SK-N-SH (cell line): ENCODE data around the gene COL4A2. TPM values are rescaled to one million over a fixed set of nuclear protein-coding genes. Genes with fewer than 3 reads are reported as not detected.

ENCODE experiments used
- CTCF ChIA-PET: fragments of 300-600, 350-600 bp; formaldehyde crosslinking; extraction: SDS; loops from one replicate; lab custom pipeline; 2021; lab: Yijun Ruan, JAX
- POLR2A ChIA-PET: fragments of 350-600 bp; sonication (Branson Sonifier 250); formaldehyde crosslinking; extraction: SDS; loops from one replicate; lab custom pipeline; 2020; ENCODE audit warnings: antibody characterized with exemption, inconsistent platforms; lab: Yijun Ruan, JAX
- DNase-seq: peaks from one replicate; pipeline ENCODE4 v3.0.0; 2012
- H2AFZ ChIP-seq: fragments of 200-600 bp; sonication (generic); 2 replicates; pipeline ENCODE4 v1.8.1; 2016; ENCODE audit warnings: antibody characterized with exemption, mild to moderate bottlenecking, low read depth
- H3F3A ChIP-seq: fragments of 200-600 bp; sonication (generic); replicated peaks from 2 replicates; pipeline ENCODE3; 2016; ENCODE audit warnings: antibody characterized with exemption, mild to moderate bottlenecking; ENCODE audit not compliant: insufficient read depth
- H3K27ac ChIP-seq, 2 experiments: fragments of 200-500 bp in 1 of 2; fragments of 200-600 bp in 1 of 2; sonication (Bioruptor generic) in 1 of 2; sonication (generic), shearing (Covaris generic) in 1 of 2; 2 replicates each; pipeline versions ENCODE4 v1.5.1 to v1.6.1; 2014 to 2016; ENCODE audit warnings: low read depth in 2 of 2, inconsistent platforms in 1 of 2, low read length in 1 of 2, mild to moderate bottlenecking in 1 of 2, mixed read lengths in 1 of 2
- H3K27me3 ChIP-seq: fragments of 200-600 bp; sonication (generic), shearing (Covaris generic); 2 replicates; pipeline ENCODE4 v1.6.1; 2016; ENCODE audit warnings: mixed run types; ENCODE audit not compliant: insufficient read depth
- H3K36me3 ChIP-seq, 2 experiments: fragments of 200-500 bp in 1 of 2; fragments of 200-600 bp in 1 of 2; sonication (Bioruptor generic) in 1 of 2; sonication (generic) in 1 of 2; replicated peaks in 1 of 2; 2 replicates each; pipeline versions ENCODE3 to v1.5.1; 2014 to 2016; ENCODE audit warnings: low read length in 1 of 2, mild to moderate bottlenecking in 1 of 2; ENCODE audit not compliant: insufficient read depth in 2 of 2, control insufficient read depth in 1 of 2
- H3K4me1 ChIP-seq, 2 experiments: fragments of 200-500 bp in 1 of 2; fragments of 200-600 bp in 1 of 2; sonication (Bioruptor generic) in 1 of 2; sonication (generic), shearing (Covaris generic) in 1 of 2; 2 replicates each; pipeline versions ENCODE4 v1.5.1 to v1.6.1; 2014 to 2016; ENCODE audit warnings: low read depth in 1 of 2, low read length in 1 of 2, mixed run types in 1 of 2; ENCODE audit not compliant: insufficient read depth in 2 of 2, control insufficient read depth in 1 of 2
- H3K4me2 ChIP-seq: fragments of 200-600 bp; sonication (generic), shearing (Covaris generic); 2 replicates; pipeline ENCODE4 v1.6.1; 2017; ENCODE audit warnings: mixed run types
- H3K4me3 ChIP-seq, 2 experiments: fragments of 200-500 bp in 1 of 2; fragments of 200-600 bp in 1 of 2; sonication (Bioruptor generic) in 1 of 2; sonication (generic), shearing (Covaris generic) in 1 of 2; 2 replicates each; pipeline versions ENCODE4 v1.5.1 to v1.8.1; 2014 to 2016; ENCODE audit warnings: low read depth in 2 of 2, inconsistent platforms in 1 of 2, low read length in 1 of 2, mild to moderate bottlenecking in 1 of 2, mixed read lengths in 1 of 2, moderate library complexity in 1 of 2
- H3K79me2 ChIP-seq: fragments of 200-600 bp; sonication (generic); 2 replicates; pipeline ENCODE4 v1.8.1; 2017; ENCODE audit warnings: mild to moderate bottlenecking; ENCODE audit not compliant: insufficient read depth
- H3K9ac ChIP-seq: fragments of 200-600 bp; sonication (generic); 2 replicates; pipeline ENCODE4 v1.6.1; 2017; ENCODE audit warnings: mixed run types
- H3K9me2 ChIP-seq: fragments of 200-600 bp; sonication (generic); 2 replicates; pipeline ENCODE4 v1.6.1; 2017; ENCODE audit warnings: mixed run types
- H3K9me3 ChIP-seq: fragments of 200-600 bp; sonication (generic); 2 replicates; pipeline ENCODE4 v1.6.1; 2017; ENCODE audit warnings: mixed run types, mild to moderate bottlenecking, moderate library complexity
- H4K20me1 ChIP-seq: fragments of 200-600 bp; sonication (generic); 2 replicates; pipeline ENCODE4 v1.6.1; 2017; ENCODE audit warnings: mild to moderate bottlenecking, mixed run types; ENCODE audit not compliant: insufficient read depth
- EP300 ChIP-seq, 2 experiments: IDR thresholded peaks; 2 replicates each; pipeline versions ENCODE4 v1.4.0 to v1.6.1; 2012; ENCODE audit warnings: borderline replicate concordance in 1 of 2, low read depth in 1 of 2, low read length in 1 of 2
- FOSL2 ChIP-seq: IDR thresholded peaks from 2 replicates; pipeline ENCODE4 v1.4.0; 2012; ENCODE audit warnings: low read depth, mild to moderate bottlenecking, moderate library complexity, borderline replicate concordance
- FOXJ3 ChIP-seq: sonication (generic); formaldehyde crosslinking; IDR thresholded peaks from 2 replicates; pipeline ENCODE4 v1.5.1; 2020; ENCODE audit warnings: mild to moderate bottlenecking, missing genetic modification reagents
- FOXM1 ChIP-seq: IDR thresholded peaks from 2 replicates; pipeline ENCODE4 v1.4.0; 2012; ENCODE audit warnings: low read depth, mild to moderate bottlenecking
- JUND ChIP-seq: IDR thresholded peaks from 2 replicates; pipeline ENCODE4 v1.4.0; 2012
- MAX ChIP-seq: IDR thresholded peaks from 2 replicates; pipeline ENCODE4 v1.4.0; 2012; ENCODE audit warnings: low read depth
- MEF2A ChIP-seq: IDR thresholded peaks from 2 replicates; pipeline ENCODE4 v1.4.0; 2012; ENCODE audit warnings: low read depth, borderline replicate concordance
- MXI1 ChIP-seq: IDR thresholded peaks from 2 replicates; pipeline ENCODE4 v1.6.1; 2012; ENCODE audit warnings: mild to moderate bottlenecking, low read depth, low read length, improper control_type of control experiment
- NFIC ChIP-seq: IDR thresholded peaks from 2 replicates; pipeline ENCODE4 v1.4.0; 2012; ENCODE audit warnings: borderline replicate concordance
- NRF1 ChIP-seq: IDR thresholded peaks from 2 replicates; pipeline ENCODE4 v1.6.1; 2012; ENCODE audit warnings: low read depth, mild to moderate bottlenecking, low read length
- POLR2AphosphoS5 ChIP-seq: IDR thresholded peaks from 2 replicates; pipeline ENCODE4 v1.6.1; 2012; ENCODE audit warnings: low read depth, low read length
- REST ChIP-seq: IDR thresholded peaks from 2 replicates; pipeline ENCODE4 v1.6.1; 2012; ENCODE audit warnings: mild to moderate bottlenecking, low read depth, low read length, moderate library complexity
- RFX5 ChIP-seq: IDR thresholded peaks from 2 replicates; pipeline ENCODE4 v1.6.1; 2012; ENCODE audit warnings: mild to moderate bottlenecking, improper control_type of control experiment, low read length
- TCF12 ChIP-seq: IDR thresholded peaks from 2 replicates; pipeline ENCODE4 v1.4.0; 2012
- TEAD4 ChIP-seq: IDR thresholded peaks from 2 replicates; pipeline ENCODE4 v1.4.0; 2012; ENCODE audit warnings: mild to moderate bottlenecking, borderline replicate concordance; ENCODE audit not compliant: insufficient read depth
- USF2 ChIP-seq: fragments of 150-350 bp; IDR thresholded peaks from 2 replicates; pipeline ENCODE4 v1.6.1; 2017; ENCODE audit warnings: antibody characterized with exemption, low read length, low read depth, borderline replicate concordance
- WGBS: methylation state at CpG from one replicate; pipeline ENCODE4 v1.1.6; 2017; ENCODE audit warnings: low lambda C conversion rate; 5-methylcytosine and 5-hydroxymethylcytosine counted together
- polyA plus RNA-seq, 3 experiments: library from polyadenylated mRNA; depleted of rRNA; stranded (reverse); fragments of >200 nt; gene quantifications; 2 replicates each; pipeline ENCODE4 v1.2.3, GENCODE V29; 2012
- TF ChIP-seq, protein P1 (sequence below): IDR thresholded peaks from 2 replicates; pipeline ENCODE4 v1.4.0; 2012; ENCODE audit warnings: low read depth, borderline replicate concordance
- TF ChIP-seq, protein P2 (sequence below): IDR thresholded peaks from 2 replicates; pipeline ENCODE4; 2012
- TF ChIP-seq, protein P3 (sequence below): fragments of 200-600 bp; sonication (generic); IDR thresholded peaks from 2 replicates; pipeline ENCODE4 v1.6.1; 2017; ENCODE audit warnings: antibody characterized with exemption, mild to moderate bottlenecking, moderate library complexity

Gene COL4A2
- polyA plus RNA-seq, 1 of the 3 experiments (the other 2 are of a cell fraction), result 137 TPM

DNA sequence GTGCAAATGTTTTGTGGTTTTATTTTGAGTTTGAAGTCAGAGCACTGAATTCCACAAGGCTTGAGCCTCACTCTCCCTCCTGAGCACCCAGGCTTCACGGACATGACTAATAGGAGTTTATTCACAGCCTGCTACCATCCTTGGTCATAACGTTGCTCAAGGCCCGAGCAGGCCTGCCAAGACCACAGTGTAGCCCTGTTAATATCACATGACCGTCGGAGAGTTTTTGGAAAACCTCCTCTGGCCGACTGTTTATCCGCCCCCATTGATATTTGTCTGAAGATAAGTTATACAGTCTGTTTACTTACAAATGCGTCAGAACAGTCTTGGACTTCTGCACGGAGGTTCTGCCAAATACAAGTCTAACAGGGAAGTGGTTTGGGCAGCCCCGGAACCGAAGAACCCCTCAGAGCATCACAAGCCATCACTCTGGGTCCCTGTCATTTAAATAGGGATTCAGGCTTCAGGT, 89.9 kb downstream of the COL4A2 start:
- H3K27me3 ChIP-seq, result no peaks in the 10 kb centered on the region
- peak overlapping the region; percentile 52; the same call in 1 of the 2 replicates for H3K9ac ChIP-seq
- no peaks in the 10 kb centered on the region for H3K9me2 ChIP-seq
- peak overlapping the region; percentile 42; the same call in 1 of the 2 replicates for H3K4me2 ChIP-seq
- WGBS, result 34% methylated on average over 10 of the region's 11 CpGs
- peaks cover 70% of the 10 kb centered on the region for H3F3A ChIP-seq
- CTCF ChIA-PET, result no interaction called here
- no peak for DNase-seq
- H3K36me3 ChIP-seq, result no peaks in the 10 kb centered on the region
- no peaks in the 10 kb centered on the region for H3K9me3 ChIP-seq
- H3K27ac ChIP-seq, result peak overlapping the region; percentile 40 to 94
- no peaks in the 10 kb centered on the region for H4K20me1 ChIP-seq
- H3K4me3 ChIP-seq, result no peak overlapping the region
- H3K79me2 ChIP-seq, result peaks cover 53% of the 10 kb centered on the region
- TF ChIP-seq FOXM1, result 0 out of 2 replicates have a peak, but pooled peaks have one; percentile 59
- TF ChIP-seq, protein P1, sequence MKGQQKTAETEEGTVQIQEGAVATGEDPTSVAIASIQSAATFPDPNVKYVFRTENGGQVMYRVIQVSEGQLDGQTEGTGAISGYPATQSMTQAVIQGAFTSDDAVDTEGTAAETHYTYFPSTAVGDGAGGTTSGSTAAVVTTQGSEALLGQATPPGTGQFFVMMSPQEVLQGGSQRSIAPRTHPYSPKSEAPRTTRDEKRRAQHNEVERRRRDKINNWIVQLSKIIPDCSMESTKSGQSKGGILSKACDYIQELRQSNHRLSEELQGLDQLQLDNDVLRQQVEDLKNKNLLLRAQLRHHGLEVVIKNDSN, result peak; percentile 76; the same call in 1 of the 2 replicates
- TF ChIP-seq TCF12, result peak; percentile 78
- TF ChIP-seq MAX, result peak; percentile 61; the same call in 1 of the 2 replicates
- no peak for TF ChIP-seq MXI1
- peak; percentile 73 for TF ChIP-seq JUND
- TF ChIP-seq TEAD4, result peak; percentile 59; the same call in 1 of the 2 replicates
- peak; percentile 38; the same call in 1 of the 2 replicates for TF ChIP-seq MEF2A
- TF ChIP-seq USF2, result no peak
- TF ChIP-seq FOSL2, result peak; percentile 66; the same call in 1 of the 2 replicates
- TF ChIP-seq POLR2AphosphoS5, result peak; percentile 42; the same call in 1 of the 2 replicates
- no peak for TF ChIP-seq NRF1
- TF ChIP-seq RFX5, result no peak
- TF ChIP-seq, protein P2, sequence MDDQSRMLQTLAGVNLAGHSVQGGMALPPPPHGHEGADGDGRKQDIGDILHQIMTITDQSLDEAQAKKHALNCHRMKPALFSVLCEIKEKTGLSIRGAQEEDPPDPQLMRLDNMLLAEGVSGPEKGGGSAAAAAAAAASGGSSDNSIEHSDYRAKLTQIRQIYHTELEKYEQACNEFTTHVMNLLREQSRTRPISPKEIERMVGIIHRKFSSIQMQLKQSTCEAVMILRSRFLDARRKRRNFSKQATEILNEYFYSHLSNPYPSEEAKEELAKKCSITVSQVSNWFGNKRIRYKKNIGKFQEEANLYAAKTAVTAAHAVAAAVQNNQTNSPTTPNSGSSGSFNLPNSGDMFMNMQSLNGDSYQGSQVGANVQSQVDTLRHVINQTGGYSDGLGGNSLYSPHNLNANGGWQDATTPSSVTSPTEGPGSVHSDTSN, result peak; percentile 70
- 0 out of 2 replicates have a peak, but pooled peaks have one; percentile 6 for TF ChIP-seq REST
- TF ChIP-seq EP300 (IDR thresholded peaks at IDR 0.05; ENCODE audit: borderline replicate concordance in 1 of 2, low read depth in 1 of 2, low read length in 1 of 2), result peak in 1 of 2 experiments; percentile 73; a peak in 1 of 4 replicates
- TF ChIP-seq, protein P3, sequence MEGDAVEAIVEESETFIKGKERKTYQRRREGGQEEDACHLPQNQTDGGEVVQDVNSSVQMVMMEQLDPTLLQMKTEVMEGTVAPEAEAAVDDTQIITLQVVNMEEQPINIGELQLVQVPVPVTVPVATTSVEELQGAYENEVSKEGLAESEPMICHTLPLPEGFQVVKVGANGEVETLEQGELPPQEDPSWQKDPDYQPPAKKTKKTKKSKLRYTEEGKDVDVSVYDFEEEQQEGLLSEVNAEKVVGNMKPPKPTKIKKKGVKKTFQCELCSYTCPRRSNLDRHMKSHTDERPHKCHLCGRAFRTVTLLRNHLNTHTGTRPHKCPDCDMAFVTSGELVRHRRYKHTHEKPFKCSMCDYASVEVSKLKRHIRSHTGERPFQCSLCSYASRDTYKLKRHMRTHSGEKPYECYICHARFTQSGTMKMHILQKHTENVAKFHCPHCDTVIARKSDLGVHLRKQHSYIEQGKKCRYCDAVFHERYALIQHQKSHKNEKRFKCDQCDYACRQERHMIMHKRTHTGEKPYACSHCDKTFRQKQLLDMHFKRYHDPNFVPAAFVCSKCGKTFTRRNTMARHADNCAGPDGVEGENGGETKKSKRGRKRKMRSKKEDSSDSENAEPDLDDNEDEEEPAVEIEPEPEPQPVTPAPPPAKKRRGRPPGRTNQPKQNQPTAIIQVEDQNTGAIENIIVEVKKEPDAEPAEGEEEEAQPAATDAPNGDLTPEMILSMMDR, result no peak
- TF ChIP-seq FOXJ3 (CRISPR knock-in tag), result no peak
- TF ChIP-seq NFIC, result peak; percentile 68
- TF ChIP-seq, all 33 proteins: peak for 13
- Histone ChIP-seq H2AFZ (no peak overlapping the region), H3K4me1 (peaks cover 20 to 53% of the 10 kb centered on the region in 2 experiments)
- POLR2A ChIA-PET, result no interaction called here
